ENCODE measurements around the gene GOPC. TPM values are rescaled to one million over a fixed set of nuclear protein-coding genes. Genes with fewer than 3 reads are reported as not detected.

Gene GOPC
- total RNA-seq, 1 donor from 2014 or later, result 35.1 TPM

DNA sequence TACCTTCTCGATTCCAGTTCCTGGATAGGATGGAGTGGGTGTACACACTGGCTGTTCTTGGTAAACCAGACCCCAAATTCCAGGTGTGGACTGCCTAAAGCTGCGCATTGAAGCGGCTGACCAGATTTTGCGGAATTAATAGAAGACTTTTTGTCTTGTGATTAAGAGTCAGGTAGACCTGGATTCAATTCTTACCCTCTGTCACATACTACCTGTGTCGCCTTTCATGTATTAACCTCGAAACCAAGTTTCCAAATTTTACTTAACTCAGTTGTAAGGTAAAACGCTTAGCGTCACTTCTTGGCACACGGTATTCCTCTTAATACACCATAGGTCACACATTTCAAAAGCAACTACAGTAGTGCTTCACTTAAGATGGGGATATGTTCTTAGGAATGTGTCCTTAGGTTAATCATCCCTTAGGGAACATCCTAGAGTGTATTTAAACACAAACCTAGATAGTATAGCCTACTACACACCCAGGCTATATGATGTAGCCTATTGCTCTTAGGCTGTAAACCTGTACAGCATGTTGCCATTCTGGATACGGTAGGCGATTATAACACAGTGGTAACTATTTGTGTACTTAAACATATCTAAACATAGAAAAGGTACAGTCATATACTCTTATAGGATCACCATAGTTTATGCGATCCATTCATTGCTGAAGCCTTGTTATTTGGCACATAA lies 733 bp upstream of the GOPC start:
- peaks cover 3% of the 10 kb centered on the region for H3K36me3 Mint-ChIP-seq (ENCODE audit: low read depth)
- H3K27me3 Mint-ChIP-seq (ENCODE audit: low read depth), result no peaks in the 10 kb centered on the region

DNA sequence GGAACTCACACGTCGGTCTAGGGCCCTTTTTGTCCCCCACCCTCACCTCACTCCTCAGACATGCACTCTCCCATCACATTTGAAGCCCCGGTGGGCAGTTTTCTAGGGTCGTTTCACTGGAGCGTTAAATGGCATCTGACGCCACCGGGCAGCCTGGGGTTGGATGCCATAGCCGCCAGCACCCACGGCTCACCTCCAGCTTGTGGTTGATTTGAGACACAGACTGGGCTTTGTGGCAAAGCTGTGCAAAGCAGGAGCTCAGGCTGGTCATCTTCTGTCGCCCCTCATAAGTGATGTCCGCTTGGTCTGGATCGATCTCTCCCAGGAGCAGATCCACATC lies 530 bp downstream of the GOPC start:
- Mint-ChIP-seq H3K27me3 (ENCODE audit: low read depth) (no peaks in the 10 kb centered on the region), H3K27ac (ENCODE audit: unreplicated experiment) (peak overlapping the region; percentile 99), H3K4me3 (ENCODE audit: unreplicated experiment) (peak overlapping the region; percentile 99), H3K36me3 (ENCODE audit: low read depth) (peaks cover 8% of the 10 kb centered on the region), H3K9me3 (ENCODE audit: low read depth) (peaks cover 4% of the 10 kb centered on the region), H3K4me1 (ENCODE audit: low read depth) (peaks cover 36% of the 10 kb centered on the region)
- no peak for DNase-seq (ENCODE audit: low spot score)
- TF ChIP-seq, protein P1, sequence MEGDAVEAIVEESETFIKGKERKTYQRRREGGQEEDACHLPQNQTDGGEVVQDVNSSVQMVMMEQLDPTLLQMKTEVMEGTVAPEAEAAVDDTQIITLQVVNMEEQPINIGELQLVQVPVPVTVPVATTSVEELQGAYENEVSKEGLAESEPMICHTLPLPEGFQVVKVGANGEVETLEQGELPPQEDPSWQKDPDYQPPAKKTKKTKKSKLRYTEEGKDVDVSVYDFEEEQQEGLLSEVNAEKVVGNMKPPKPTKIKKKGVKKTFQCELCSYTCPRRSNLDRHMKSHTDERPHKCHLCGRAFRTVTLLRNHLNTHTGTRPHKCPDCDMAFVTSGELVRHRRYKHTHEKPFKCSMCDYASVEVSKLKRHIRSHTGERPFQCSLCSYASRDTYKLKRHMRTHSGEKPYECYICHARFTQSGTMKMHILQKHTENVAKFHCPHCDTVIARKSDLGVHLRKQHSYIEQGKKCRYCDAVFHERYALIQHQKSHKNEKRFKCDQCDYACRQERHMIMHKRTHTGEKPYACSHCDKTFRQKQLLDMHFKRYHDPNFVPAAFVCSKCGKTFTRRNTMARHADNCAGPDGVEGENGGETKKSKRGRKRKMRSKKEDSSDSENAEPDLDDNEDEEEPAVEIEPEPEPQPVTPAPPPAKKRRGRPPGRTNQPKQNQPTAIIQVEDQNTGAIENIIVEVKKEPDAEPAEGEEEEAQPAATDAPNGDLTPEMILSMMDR (IDR thresholded peaks at IDR 0.05), result no peak

More for the DNA sequence above, 733 bp upstream of the GOPC start:
- H3K4me1 Mint-ChIP-seq (ENCODE audit: low read depth), result peaks cover 36% of the 10 kb centered on the region
- TF ChIP-seq, protein P1 (IDR thresholded peaks at IDR 0.05), result no peak
- peak overlapping the region; percentile 99 for H3K27ac Mint-ChIP-seq (ENCODE audit: unreplicated experiment)
- no peaks in the 10 kb centered on the region for H3K9me3 Mint-ChIP-seq (ENCODE audit: low read depth)
- no peak for DNase-seq (ENCODE audit: low spot score)
- H3K4me3 Mint-ChIP-seq (ENCODE audit: unreplicated experiment), result peak overlapping the region; percentile 99

DNA sequence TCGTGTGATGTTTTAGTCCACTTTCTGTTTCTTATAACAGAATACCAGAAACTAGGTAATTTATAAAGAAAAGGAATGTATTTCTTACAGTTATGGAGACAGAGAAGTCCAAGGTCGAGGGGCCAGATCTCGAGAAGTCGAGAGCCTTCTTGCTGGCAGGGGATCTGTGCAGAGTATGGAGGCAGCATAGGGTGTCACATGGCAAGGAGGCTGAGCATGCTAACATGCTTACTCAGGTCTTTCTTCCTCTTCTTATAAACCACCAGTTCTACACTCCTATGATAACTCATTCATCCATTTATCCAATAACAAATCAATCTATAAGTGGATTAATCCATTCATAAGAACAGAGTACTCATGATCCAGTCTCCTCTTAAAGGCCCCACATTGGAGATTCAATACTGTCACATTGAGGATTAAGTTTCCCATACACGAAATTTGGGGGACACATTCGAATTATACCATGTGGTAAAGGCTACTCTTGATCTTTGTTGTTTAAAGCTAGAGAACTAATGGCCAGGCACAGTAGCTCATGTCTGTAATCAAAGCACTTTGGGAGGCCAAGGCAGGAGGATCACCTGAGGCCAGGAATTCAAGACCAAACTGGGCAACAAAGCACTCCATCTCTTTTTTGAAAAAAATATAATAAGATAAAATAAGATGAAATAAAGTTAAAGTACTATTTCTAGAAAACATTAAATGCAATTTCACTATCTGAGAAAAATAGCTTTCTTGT lies 2.1 kb downstream of the GOPC start:
- Mint-ChIP-seq H3K4me3 (ENCODE audit: unreplicated experiment) (peak overlapping the region; percentile 99), H3K36me3 (ENCODE audit: low read depth) (peaks cover 16% of the 10 kb centered on the region), H3K27me3 (ENCODE audit: low read depth) (no peaks in the 10 kb centered on the region), H3K4me1 (ENCODE audit: low read depth) (peaks cover 36% of the 10 kb centered on the region), H3K27ac (ENCODE audit: unreplicated experiment) (peak overlapping the region; percentile 60), H3K9me3 (ENCODE audit: low read depth) (peaks cover 11% of the 10 kb centered on the region)
- TF ChIP-seq, protein P1 (IDR thresholded peaks at IDR 0.05), result no peak
- no peak for DNase-seq (ENCODE audit: low spot score)

DNA sequence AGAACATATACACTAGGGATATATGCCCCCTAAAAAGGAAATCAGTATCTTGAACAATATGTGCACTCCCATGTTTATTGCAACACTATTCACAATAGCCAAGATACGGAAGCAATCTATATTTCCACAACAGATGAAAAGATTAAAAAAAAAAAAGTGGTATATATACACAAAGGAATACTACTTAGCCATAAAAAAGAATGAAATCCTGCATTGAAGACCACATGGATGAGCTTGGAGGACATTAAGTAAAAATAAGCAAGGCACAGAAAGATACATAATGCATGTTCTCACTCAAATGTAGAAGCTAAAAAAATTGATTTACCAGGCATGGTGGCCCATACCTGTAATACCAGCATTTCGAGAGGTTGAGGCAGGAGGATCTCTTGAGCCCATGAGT lies 4.6 kb downstream of the GOPC start:
- Mint-ChIP-seq H3K27ac (ENCODE audit: unreplicated experiment) (no peak overlapping the region), H3K9me3 (ENCODE audit: low read depth) (peaks cover 11% of the 10 kb centered on the region), H3K4me3 (ENCODE audit: unreplicated experiment) (no peak overlapping the region), H3K36me3 (ENCODE audit: low read depth) (peaks cover 16% of the 10 kb centered on the region), H3K27me3 (ENCODE audit: low read depth) (no peaks in the 10 kb centered on the region), H3K4me1 (ENCODE audit: low read depth) (peaks cover 32% of the 10 kb centered on the region)
- no peak for DNase-seq (ENCODE audit: low spot score)
- TF ChIP-seq, protein P1 (IDR thresholded peaks at IDR 0.05), result no peak

DNA sequence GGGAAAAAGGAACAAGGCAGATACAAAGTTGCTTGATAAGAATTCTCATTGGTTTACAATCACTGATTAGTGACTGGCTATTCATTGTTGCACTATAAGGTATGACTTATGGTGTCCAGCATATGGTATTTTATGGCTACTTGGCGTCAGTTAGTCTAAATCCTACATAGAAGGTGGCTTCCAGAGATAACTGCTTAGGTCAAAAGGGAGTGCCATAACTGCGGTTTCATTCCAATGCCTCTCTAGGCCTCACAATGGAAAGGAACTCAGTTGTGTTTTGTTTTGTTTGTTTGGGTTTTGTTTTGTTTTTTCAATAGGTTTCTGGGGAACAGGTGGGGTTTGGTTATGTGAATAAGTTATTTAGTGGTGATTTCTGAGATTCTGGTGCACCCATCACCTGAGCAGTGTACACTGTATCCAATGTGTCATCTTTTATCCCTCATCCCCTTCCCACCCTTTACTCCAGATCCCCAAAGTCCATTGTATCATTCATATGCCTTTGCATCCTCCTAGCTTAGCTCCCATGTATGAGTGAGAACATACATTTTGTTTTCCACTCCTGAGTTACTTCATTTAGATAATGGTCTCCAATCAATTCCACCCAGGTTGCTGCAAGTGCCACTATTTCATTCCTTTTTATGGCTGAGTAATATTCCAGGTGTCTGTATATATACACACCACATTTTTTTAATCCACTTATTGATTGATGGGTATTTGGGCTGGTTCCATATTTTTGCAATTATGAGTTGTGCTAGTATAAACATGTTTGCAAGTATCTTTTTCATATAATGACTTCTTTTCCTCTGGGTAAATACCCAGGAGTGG lies 7.0 kb downstream of the GOPC start:
- peaks cover 11% of the 10 kb centered on the region for H3K9me3 Mint-ChIP-seq (ENCODE audit: low read depth)
- H3K27ac Mint-ChIP-seq (ENCODE audit: unreplicated experiment), result peak overlapping the region; percentile 23
- no peak for DNase-seq (ENCODE audit: low spot score)
- no peaks in the 10 kb centered on the region for H3K27me3 Mint-ChIP-seq (ENCODE audit: low read depth)
- peaks cover 17% of the 10 kb centered on the region for H3K36me3 Mint-ChIP-seq (ENCODE audit: low read depth)
- H3K4me1 Mint-ChIP-seq (ENCODE audit: low read depth), result peaks cover 22% of the 10 kb centered on the region
- no peak overlapping the region for H3K4me3 Mint-ChIP-seq (ENCODE audit: unreplicated experiment)
- TF ChIP-seq, protein P1 (IDR thresholded peaks at IDR 0.05), result no peak

Measured in chondrocyte (in vitro differentiated cells).